RCC 7860 (cell line): ENCODE results near the gene PEPD.

Source experiments
- DNase-seq: peaks from one replicate; pipeline ENCODE4 v3.0.0-alpha.2; 2015; ENCODE audit warnings: low spot score
- FAIRE-seq: peaks from 2 replicates; lab custom pipeline; 2012; peaks lifted over from hg19 to GRCh38; lab: Jason Lieb, UNC

Gene PEPD

DNA sequence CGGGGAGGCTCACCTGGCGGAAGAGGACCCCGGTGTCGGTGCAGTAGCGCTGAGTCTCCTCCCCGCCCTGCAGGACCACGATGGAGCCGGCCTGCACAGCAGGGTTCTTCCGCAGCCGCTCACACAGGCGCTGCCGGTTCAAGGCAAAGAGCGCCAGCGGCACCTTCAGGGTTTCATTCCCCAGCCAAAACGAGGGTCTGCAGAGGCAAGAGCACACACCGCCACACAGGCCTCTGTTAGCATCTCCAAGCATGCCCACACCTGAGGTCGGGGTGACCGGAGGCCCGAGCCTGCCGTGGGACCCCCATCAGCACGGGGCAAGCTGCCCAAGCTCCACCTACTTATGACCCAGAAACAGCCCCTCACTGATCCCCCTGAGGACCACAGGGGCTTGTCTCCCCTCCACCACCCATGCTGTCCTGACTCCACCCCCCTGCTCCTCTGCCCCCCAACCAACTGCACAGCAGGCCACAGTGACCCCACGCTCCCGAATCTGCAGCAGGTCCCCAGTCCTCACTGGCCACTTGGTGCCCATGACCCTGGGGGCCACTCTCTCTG lies 8.9 kb downstream of the PEPD start:
- no peak for FAIRE-seq
- DNase-seq = no peak

DNA sequence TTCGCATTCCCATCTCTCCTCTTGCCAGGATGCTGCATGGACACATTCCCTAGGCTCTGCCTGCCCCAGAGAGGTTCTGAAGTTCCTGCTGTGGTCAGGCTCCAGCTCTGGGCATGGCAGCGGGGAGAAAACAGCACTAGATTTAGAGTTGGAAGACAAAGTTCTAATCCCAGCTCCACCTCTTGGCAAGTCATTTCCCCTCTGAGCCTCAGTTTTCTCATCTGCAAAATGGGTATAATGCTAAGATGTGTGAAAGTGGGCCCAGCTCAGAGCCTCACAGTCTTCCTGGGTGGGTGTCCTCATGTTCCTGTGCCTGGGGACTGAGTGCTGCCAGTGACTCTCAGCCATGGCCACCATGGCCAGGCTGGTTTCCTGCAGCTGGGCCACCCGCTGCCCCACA lies 9.6 kb downstream of the PEPD start:
- FAIRE-seq (no peak), DNase-seq (no peak)

DNA sequence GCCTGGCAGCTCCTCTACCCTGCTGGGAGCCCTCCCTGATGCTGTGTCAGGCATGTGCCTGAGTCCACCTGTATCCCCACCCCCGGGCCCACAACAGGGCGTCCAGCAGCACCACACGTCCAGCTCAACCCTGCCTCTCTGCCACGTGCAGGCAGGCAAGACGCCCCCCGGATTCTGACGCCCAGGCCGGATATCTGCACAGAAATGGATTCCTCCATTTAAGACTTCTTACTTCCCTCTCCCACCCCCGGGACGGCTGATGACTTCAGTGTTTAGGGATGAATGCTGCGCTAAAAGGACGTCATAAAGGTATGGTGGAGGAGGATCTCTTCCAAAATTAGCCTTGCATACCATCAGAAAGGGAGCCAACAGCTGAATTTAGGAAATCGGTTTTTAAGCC lies 10.2 kb downstream of the PEPD start:
- no peak for DNase-seq

DNA sequence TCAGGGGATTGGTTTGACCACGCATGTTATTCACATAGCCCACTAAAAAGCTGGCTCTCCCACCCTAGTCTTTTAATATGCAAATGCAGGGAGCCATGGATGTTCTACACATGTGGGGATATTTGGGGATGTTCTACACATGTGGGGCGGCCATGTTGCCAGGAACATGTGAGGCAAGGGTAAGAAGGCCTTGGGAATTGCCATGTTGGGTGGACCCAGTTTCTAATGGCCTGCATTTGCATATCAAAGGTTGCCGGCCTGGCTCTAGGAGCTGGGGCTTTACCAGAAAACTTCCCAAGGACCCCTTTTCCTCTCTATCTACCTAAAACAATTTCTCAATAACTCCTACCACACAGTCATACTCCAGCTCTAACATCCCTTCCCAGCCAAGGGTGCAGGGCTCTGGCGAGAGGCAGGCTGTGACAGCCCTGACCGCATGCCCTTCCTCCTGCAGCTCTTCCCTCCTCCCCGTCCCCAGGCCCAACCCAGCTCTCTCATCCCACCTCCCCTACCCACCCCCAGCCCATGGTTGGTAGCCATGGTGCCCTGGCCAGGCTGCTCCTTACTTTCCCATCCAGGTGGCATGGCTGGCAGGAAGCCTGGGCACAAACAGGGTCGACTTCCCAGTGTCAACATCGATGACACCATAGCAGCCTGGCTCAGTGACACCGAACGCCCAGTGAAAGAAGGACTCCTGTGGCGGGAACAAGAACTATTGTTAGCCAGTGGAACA lies 11.0 kb downstream of the PEPD start:
- no peak for FAIRE-seq

More for the DNA sequence above, 10.2 kb downstream of the PEPD start:
- no peak for FAIRE-seq

DNA sequence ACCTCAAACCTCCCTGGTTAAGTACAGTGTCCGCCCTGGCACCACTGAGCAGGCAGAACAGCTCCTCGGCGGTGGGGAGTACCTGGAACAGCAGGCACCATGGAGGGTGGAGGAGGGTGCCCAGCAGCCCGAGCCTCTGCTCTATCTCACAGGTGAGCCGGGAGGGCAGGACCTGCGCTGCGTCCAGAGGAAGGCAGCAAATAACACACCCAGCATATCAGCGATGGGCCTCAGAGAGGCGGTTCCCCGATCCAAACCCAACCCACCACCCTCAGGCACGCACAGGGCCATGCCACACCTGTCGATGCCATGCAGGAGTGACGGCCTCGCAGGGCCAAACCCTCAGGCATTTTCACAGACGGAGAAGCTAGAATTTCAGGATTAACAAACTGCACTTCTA lies 11.8 kb downstream of the PEPD start:
- no peak for DNase-seq
- no peak for FAIRE-seq

More for the DNA sequence above, 11.0 kb downstream of the PEPD start:
- DNase-seq = no peak

DNA sequence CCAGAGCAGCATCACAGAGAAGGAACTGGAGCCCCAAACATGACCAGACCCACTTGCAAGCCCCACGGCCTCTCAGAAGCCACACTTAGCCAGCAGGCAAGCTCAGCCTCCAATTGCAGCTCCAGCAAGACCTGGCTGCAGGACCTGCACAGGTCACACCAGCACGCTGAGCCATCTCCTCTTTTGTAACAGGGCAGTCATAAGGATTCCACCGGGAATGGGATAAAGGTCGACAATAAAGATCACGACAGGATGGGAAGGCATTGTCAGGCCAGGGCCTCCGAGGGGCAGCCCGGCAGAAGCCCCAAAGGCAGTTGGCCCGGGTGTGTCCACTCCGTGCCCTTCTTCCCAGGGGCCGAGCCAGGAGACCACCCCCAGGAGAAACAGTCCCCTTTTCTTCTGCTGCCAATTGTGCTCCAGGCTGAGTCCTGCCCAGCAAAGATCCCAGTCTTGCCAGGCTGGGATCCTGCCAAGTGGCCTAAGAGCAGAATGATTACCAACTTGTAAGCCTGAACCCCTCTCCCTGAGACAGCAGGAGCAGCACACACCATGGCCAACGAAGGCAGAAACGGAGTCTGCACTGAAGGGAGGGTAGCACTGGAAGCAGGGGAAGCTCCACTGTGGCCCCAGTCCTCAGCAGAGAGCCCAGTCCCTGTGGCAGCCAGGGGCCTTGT lies 12.5 kb downstream of the PEPD start:
- DNase-seq (no peak), FAIRE-seq (no peak)

DNA sequence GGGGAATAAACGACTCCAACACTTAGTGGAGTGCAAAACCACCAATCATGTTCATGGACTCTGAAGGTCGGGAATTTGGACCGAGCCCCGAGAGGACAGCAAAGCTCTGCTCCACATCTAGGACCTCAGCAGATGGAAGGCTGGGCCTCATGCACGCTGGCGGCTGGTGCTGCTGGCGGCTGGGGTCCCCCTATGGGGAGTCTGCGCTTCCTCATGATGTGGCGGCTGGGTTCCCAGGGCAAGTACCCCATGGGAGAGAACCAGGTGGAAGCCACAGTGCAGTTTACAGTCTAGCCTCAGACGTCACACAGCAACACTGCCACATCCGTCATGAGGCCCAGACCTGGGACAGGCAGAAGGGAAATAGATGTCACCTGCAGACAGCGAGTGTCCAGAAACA lies 13.2 kb downstream of the PEPD start:
- FAIRE-seq = no peak

DNA sequence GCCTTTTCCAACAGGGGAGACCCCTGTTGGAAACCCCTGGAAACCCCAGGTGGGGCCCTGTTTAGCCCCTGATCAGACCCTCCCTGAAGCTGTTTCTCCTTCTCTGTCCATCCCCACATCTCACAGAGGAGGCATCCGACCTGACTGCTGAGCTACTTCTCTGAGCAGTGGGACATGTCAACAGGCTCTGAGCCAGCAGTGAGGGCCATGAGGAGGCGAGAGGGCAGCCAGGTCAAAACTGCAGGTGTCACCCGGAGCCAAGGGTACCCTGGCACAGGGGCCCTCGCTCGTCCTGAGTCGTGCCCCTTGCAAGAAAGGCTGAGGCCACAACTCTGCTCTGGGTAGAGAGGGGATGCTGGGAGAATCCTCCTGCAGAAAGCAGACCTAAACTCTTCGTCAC lies 13.6 kb downstream of the PEPD start:
- DNase-seq = no peak
- FAIRE-seq = no peak

More for the DNA sequence above, 13.2 kb downstream of the PEPD start:
- DNase-seq = no peak

DNA sequence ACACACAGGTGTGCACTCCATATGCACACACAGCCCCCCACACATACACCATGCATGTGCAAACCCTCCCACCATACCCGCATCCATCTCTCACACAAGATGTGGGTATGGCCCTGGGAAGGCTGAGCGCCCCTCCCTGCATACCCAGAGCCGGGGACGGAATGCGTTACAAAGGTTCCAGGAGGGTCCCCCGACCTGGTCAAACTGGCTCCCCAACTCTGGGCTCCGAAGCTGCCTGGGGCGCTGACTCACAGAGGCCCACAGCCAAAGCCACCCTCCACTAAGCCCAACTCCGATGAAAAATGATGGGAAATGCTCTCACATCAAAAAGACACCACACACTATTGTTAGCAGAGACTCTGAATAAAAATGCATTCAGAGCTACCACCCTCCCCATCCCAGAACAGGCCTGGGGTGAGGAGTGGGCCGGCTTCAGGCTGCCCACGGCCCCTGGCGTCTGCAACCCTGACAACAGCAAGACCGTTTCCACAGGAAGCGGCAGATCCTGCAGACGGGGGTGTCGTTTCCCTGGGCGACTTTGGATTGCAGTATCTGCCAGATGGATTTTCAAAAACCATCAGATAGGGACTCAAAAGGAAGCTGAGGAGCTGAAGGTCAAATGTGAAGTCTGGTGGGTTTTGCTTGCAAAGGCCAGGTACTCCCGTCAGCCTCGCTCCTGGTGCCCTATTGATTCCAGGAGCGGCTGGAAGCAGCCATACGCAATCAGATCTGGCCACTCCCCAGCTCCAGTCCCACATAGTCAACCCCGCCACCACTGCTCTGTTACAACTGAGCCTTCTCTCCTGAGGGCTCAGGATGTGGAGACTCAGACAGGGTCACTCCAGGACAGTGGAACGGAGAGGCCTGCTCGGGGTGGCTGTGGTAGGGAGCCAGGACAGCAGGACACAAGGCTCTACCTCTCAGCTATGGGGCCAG lies 14.3 kb downstream of the PEPD start:
- no peak for DNase-seq
- no peak for FAIRE-seq

DNA sequence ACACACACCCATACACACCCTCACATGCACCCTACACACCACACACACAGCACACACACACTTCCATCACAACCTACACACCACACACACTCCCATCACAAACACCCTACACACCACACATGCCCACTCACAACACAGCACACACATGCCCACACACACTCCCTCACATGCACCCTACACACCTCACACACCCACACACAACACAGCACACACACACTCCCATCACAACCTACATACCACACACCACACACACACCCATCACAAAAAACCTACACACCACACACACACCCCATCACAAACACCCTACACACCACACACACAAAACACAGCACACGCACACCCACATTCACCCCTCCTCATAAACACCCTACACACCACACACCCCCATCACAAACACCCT lies 15.1 kb downstream of the PEPD start:
- no peak for DNase-seq
- FAIRE-seq = no peak

DNA sequence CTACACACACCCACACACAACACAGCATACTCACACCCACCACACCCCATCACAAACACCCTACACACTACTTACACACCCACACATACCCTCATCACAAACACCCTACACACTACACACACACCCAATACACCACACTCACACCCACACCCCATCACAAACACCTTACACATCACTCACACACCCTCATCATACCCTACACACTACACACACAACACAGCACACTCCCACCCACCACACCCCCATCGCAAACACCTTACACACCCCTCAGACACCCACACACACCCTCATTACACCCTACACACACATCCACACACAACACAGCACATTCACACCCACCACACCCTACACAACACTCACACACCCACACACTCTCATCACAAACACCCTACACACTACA lies 15.8 kb downstream of the PEPD start:
- DNase-seq = no peak
- no peak for FAIRE-seq

DNA sequence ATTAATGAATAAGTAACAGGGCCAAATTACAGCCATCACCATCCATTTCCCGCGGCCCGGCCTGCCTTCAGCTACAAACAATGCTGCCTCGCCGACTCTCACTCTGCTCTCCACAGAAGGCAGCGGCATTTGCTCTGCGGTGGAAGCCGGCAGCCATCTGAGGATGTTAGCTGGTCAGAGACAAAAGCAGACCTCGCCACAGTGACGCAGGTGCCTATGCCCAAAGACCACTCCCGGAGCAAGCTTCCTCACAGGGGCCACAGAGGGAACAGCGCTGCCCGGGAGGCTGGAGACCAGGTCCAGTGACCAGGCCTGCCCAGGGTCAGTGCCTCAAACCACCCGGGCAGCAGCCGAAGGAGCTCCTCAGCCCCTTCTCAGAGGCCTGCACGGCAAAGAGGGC lies 16.4 kb downstream of the PEPD start:
- DNase-seq (no peak), FAIRE-seq (no peak)

DNA sequence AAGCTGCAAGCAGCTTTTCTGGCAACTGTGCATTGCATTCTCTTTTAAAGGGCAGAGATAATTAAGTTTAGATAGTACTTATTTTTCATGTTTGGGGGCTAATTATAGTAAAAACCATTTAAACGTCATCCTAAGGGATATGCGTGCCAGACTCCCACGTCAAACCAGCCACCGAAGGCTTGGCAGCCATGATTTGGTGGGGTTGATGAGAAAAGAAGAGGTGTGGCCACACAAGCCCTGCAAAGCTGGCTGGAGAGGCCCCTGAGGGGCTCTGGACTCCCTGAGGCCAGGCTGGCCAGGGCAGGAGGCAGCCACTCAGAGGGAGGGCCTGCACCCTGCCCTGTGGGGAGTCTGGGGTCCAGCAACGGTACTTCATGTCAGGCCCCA lies 17.5 kb downstream of the PEPD start:
- FAIRE-seq = no peak

DNA sequence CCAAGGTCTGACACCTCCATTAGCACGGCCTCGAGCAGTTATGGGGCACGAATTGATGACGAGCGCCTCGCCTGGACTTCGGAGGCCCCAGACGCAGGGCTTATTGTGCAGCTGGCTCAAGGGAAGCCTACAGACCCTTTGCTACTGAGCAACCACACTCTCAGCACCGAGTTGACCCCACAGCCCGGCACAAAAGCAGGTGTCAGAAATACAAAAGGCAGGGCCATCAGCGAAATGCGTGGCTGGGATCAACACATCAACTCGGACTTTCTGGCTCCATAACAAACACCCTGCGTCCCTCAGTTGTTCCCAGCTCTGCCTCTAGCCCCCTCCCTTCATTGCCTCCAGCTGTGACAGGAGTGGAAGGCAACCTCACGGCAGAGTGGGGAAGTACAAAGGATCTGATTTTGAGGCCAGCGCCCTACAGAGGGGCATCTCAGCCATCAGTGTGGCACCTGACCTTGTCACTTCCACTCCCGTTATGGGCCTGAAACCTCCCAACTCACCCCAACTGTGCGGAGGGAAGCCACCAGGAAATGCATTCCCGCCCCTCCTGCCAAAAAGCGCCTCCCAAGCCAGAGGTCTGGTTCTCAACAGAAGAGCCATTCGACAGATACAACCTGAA lies 18.0 kb downstream of the PEPD start:
- DNase-seq = no peak
- FAIRE-seq = no peak

More for the DNA sequence above, 17.5 kb downstream of the PEPD start:
- no peak for DNase-seq

DNA sequence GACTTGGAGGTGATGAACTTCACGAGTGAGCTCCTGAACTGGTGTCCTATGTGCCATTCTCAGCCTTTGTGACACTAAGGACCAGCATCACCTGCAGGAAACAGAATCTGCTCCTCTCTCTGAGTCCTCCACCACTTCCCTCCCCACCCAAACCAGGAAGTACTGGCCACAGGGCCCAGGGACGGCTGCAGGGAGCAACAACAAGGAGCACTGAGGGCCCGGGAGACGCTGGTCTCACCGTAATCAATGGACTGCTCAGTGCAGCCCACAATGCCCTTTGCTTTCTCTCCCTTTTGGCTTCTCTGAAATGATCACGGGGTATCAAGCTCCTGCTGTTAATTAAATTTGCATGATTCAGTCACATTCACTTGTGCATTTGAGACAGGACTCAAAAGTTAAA lies 18.6 kb downstream of the PEPD start:
- FAIRE-seq (no peak), DNase-seq (no peak)

DNA sequence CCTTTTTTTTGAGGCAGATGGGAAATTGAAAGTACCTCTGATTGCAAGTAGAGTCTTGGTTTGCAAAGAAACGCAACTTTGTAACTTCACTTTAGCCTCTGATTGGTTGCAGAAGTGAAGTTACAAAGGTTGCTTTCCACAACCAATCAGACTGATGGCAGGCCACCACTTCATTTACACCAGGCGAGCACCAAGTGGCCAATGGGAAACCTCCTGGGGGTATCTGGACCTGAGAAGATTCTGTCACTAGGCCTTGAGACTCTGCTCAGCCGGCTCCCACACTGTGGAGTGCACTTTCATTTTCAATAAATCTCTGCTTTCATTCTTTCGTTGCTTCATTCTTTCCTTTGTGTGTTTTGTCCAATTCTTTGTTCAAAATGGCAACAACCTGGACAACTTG lies 19.1 kb downstream of the PEPD start:
- DNase-seq (no peak), FAIRE-seq (no peak)

DNA sequence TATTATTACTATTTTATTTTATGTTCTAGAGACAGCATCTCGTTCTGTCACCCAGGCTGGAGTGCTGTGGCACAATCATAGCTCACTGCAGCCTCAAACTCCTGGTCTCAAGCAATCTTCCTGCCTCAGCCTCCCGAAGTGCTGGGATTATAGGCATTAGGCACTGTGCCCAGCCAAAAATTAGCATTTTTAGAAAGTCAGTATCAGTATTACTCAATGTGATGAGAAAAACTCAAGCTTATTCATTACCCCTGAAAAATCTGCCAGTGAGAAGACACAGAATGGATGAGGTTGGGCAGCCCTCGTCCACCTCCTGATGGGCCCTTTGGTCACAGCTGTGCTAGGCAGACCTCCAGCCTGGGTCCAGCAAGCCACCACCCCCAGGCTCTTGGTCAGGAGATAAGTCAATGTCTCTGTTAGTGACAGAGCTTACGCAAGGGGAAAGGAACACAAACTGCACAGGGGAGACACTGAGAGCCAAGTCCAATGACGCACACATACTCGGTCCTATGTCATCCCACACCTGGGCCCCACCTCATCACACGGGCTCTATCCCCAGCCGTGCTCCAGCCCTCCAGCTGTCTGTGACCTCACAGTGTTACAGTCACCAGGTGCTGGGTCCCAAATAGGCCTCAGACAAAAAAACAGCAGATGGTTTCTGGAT lies 19.8 kb downstream of the PEPD start:
- FAIRE-seq (no peak), DNase-seq (no peak)

DNA sequence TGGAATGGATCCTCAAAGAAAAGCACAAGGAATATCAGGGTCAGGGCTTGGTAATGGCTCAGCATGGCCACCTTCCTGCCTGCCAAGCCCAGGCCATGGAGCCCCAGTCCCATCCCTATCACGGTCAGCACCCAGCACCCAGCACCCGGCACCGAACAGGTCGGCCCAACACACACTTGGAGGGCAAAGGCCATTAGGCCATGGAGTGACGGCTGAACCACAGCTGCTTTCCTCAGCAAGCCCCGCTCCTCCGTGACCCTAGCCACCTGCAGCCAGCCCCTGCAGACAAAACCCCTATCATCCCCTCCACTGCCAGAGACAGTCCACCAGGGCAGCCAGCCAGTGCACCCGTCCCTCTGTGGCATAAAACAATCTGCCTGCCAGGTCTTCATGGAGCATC lies 20.6 kb downstream of the PEPD start:
- DNase-seq (no peak), FAIRE-seq (no peak)

DNA sequence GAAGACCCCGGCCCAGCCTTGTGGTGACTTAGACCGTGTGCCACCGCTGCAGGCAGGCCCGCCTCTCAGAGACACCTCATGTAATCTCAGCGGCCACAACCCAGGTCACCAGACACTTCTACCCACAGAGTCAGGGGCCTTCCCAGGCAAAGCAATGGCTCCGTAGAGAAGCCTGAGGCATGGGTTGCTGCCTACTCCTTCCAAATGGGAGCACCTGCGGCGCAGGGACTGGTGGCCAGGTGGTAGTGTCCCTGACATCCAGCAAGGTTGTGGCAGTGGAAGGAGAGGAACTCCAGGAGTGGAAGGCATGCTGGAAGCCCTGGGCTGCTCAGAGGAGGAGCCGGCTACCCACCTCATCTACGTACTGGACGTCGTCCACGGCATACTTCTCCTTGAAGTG lies 21.0 kb downstream of the PEPD start:
- FAIRE-seq = no peak
- DNase-seq = no peak
